Limb (tissue), 2 donors: ENCODE results near the gene FAM170B.
A peak's percentile ranks its signal among the peaks of the same experiment; 100 is the strongest.

Experiments used
- DNase-seq, 2 donors: peaks; one replicate each; pipeline ENCODE4 v3.0.0-alpha.2; 2016; ENCODE audit errors: extremely low spot score in 2 of 2

FAM170B gene

GRCh38 chr10:49169776-49170175, 36.0 kb upstream of the FAM170B start:
- DNase-seq = peak in 1 of 2 donors; percentile 18

- DNase-seq = no peak
Observed at GRCh38 chr10:49168831-49169500, 35.1 kb upstream of the FAM170B start.

DNA sequence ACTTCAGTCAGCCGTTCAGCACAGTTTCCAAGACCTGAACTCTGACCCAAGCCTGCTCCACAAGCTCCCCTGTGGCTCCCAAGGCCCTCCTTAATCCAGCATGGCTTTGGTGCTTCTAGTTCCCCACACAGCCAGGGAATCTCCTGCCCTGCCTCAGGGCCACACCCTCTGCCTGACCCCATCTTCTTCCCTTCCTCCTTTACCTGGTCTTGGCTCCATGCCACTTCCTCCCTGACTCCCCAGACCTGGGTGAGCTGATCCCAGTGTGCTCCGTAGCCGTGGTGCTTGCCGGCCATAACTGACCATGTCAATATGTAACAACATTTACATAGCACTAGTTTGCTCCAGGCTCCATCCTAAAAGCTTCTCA, 34.3 kb upstream of the FAM170B start:
- peak in 1 of 2 donors; percentile 18 for DNase-seq

DNA sequence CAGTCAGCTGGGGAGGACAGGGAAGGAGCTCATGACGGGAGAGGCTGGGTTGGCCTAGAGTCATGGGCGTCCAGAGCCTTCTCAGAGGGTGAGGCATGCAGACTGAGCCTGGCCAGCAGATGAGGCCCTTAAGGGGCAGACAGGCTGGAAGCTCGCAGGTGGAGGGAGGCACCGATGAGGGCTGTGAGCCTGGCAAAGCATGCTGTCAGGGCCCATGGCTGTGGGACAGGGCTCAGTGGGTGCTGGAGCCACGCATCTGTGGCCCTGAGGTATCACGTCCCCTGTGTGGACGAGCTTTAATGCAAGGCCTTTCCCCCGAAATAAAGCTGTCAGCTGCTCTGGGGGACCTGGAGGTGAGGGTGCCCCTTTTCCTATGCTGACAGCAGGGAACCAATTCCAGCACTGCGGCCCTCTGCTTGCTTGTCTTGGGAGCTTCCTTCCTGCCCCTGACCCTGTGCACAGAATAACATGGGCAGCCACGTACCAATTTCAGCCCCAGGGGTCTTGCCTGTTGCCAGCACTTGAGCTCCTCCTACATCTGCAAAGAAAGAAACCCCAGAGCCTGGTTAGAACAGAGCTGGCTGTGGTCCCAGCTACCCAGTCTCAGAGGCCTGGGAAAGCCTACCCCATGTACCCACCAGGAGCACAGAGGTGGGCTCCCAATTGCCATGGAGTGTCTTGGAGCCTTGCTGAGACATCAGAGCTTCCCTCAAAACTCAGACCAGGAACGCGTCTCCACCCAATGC, 33.8 kb upstream of the FAM170B start:
- peak in 1 of 2 donors; percentile 23 for DNase-seq

- peak in 1 of 2 donors; percentile 20 for DNase-seq
Observed at GRCh38 chr10:49166484-49167400, 32.9 kb upstream of the FAM170B start.

DNA sequence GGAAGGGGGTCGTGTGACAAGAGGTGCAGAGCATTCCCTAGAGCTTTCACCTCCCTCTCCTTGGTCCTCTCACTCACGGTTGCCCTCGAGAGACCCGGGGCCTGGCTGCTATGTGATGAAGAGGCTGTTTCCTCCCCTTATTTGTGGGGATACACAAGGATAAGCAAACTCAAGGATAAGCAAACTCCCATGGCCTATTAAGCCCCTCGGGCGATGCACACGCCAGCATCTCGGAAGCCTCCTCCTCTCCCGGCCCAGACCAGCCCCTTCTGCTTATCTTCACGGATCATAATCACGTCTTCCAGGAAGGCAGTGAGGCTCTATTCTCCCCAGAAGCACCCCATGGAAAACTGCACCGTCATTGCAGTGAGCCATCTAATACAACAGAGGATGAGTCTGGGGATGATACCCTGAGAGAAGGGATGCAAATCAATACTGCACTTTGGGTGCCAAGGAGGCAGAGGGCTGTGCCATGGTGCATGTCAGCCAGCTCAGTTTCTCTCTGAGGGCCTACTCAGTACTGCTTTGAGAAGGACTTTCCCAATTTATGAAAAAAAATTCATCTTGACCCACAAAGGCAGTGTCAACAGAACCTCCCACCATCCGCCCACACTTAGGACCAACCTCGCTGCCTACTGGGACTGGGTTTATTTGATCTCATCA, 32.1 kb upstream of the FAM170B start:
- DNase-seq = peak in 1 of 2 donors; percentile 23

DNA sequence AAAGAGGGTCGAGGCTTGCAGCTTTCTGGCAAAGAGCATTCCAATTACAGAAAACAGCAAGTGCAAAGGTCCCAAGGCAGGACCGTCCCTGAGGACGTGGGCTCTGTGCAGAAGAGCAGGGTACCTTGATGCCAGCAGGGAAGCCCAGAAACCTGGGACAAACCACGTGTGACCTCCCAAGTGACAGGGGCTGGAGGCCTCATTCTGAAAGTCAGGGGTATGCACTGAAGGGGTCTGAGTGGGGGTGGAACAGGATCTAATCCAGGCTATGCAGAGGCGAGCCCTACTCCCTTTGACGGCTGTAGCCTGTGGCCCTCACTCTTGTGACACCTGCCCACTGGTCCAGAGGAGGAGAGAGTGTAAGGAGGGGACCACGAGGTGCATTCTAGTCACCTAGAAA, 31.4 kb upstream of the FAM170B start:
- peak in 1 of 2 donors; percentile 14 for DNase-seq

DNA sequence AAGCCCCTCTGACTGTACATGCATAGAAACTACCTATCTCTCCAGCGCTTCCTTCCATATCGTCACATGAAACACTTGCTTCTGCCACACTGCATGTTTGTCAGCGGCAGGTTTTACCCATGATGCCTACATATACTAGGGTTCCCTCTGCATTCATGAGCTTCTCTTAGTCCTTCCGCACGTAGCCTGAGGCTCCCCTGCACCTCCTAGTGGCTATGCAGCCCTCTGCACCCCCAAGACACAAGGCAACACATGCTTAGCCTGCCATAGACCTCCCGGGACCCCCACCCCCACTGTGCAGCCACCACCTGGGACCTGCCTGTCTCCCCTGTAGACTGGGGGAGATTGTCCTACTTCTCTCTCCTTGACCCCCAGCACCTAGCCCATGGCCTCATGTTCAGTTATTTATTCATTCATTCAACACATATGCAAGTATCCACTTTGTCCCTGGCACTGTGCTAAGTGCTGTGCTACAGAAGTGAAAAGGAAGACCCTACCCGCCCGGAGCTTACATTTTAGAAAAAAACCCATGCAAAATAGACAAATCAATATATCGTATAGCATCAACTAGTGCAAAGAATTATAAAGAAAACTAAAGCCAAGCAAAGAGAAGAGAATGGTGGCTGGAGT, 30.9 kb upstream of the FAM170B start:
- DNase-seq = peak in 1 of 2 donors; percentile 55

- peak in 1 of 2 donors; percentile 17 for DNase-seq
Observed at GRCh38 chr10:49163741-49164140, 29.9 kb upstream of the FAM170B start.

DNA sequence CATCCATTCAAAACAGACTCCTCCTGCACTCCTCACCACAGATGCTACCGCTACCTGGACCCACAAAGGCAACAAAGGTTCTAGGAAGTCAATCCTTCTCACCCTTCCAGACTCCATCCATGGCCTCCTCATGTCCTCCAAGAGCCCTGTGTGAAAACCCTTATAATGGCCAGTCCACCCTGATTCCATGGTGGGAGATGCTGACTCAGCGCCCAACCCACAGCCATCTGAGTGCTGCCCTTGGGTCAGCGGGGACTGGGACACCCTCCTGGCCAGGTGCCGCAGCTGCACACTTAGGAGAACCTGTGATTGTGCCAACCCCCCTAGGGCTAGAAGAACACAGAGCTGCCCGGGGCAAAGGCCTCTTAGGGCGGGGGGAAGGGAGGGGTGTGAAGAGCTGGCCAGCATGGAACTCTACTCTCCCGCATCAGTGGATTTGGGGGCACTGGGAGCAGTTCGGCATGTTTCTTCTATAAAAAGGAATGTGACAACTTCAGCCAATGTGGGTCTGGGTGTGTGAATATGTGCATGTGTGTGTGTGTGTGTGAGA, 29.0 kb upstream of the FAM170B start:
- peak in 1 of 2 donors; percentile 19 for DNase-seq

DNA sequence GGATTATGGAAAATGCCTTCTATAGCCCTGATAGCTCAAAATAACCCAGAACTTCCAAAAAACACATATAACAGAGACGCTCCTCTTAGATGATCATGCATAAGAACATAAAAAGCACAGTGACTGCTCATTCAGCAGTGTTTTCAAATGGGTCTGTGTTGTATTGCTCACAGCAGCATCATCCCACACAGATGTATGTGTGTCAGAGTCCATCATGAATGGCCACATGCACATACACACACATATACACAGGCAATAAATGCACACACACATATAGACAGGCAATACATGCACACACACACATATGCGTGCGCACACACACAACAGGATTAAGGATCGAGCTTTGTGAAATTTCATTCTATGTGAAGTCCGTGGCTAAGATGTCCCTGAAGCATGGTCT, 28.2 kb upstream of the FAM170B start:
- DNase-seq = no peak

- DNase-seq = peak; percentile 23 to 52
Observed at GRCh38 chr10:49161411-49161997, 27.7 kb upstream of the FAM170B start.

GRCh38 chr10:49160814-49161213, 27.0 kb upstream of the FAM170B start:
- DNase-seq = no peak

GRCh38 chr10:49160110-49160509, 26.3 kb upstream of the FAM170B start:
- no peak for DNase-seq

DNA sequence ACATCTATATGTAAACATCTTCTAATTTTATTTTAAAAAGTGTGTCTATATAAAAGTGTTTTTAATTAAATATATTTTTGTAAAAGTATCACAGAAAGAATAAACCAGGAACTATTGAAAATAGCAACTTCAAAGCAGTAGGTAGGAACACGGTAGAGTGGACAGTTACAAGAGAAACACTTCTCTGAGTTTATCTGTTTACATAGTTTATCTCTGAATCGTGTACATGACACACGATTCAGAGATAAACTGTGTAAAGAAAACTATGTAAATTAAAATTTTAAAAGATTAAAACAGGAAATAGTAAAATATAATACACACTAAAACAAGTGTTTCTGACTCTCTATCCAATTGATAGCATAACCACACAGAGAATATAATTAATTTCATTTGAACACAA, 25.1 kb upstream of the FAM170B start:
- DNase-seq = no peak

DNA sequence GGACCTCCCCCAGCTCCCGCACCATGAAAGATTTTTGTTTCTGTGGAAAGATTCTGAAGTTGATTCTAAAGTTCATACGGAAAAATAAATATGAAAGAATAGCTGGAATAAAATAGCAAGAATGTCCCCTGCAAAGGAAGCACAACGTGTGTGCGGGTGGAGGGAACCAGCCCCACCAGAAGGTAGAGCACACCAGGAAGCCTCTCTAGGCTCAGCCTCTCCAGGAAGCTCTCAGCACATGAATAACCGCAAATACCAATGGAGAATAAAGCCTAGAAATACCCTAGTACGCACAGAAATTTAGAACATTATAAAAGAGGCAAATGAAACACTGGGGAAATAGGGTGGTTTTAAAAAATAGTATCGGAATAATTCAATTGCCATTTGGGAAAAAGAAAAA, 24.6 kb upstream of the FAM170B start:
- no peak for DNase-seq

- peak in 1 of 2 donors; percentile 14 for DNase-seq
Observed at GRCh38 chr10:49157229-49157628, 23.4 kb upstream of the FAM170B start.

DNA sequence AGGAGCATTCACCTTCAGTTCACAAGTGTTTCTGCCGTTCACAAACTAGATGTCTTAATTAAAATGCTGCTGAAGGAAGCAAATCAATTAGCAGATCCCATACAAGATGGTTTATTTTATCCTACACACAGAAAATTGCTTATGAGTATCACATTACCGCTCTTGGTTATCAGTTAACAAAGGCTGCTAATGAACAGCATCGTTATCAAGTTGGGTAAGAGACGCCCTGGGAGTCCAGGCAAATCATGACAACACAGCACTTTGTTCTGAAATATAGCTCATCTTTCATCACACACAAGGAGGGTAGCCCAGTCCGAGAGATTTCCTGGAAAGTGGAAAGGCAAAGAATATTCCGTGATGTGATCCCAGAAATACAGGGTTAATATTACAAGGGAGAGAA, 20.8 kb upstream of the FAM170B start:
- DNase-seq = no peak

GRCh38 chr10:49153971-49154370, 20.1 kb upstream of the FAM170B start:
- no peak for DNase-seq

- no peak for DNase-seq
Observed at GRCh38 chr10:49153115-49153514, 19.3 kb upstream of the FAM170B start.
